ENCODE results near the gene TNFRSF6B.

The TNFRSF6B gene

DNA sequence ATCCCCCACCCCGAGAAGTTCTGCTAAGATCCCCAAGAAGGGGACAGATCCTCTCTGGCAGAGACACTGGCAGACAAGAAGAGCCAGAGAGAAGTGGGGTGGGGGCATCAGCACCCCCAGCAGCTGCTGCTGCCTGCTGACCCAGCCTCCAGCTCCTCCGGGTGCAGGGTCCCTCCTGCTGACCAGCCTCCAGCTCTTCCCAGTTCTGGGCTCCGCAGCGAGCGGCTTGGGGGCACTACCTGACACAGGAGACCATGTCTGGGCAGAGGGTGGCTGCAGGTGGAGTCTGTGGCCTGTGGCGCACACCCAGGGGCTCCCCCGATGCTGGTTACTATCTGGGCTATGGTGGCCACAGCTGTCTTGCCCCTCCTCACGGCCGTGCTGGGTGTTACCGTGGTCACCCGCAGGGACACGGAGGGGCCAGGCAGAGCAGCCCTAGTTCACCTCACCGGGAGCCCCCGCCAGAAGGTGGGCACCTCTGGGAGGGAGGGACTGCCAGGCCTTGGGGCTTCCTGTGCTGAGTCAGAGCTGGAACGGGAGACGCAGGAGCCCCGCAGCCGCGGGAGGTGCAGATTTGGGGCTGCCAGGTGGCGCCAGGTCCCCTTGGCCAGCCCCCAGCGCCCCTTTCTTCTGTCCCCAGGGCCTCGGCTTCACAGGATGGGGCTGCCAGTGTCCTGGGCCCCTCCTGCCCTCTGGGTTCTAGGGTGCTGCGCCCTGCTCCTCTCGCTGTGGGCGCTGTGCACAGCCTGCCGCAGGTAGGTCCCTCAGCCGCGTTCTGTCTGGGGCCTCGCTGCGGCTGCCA, 40.6 kb downstream of the TNFRSF6B start:
- no peak for TF ChIP-seq ZFX (IDR thresholded peaks at IDR 0.05)
- TF ChIP-seq, protein P1, sequence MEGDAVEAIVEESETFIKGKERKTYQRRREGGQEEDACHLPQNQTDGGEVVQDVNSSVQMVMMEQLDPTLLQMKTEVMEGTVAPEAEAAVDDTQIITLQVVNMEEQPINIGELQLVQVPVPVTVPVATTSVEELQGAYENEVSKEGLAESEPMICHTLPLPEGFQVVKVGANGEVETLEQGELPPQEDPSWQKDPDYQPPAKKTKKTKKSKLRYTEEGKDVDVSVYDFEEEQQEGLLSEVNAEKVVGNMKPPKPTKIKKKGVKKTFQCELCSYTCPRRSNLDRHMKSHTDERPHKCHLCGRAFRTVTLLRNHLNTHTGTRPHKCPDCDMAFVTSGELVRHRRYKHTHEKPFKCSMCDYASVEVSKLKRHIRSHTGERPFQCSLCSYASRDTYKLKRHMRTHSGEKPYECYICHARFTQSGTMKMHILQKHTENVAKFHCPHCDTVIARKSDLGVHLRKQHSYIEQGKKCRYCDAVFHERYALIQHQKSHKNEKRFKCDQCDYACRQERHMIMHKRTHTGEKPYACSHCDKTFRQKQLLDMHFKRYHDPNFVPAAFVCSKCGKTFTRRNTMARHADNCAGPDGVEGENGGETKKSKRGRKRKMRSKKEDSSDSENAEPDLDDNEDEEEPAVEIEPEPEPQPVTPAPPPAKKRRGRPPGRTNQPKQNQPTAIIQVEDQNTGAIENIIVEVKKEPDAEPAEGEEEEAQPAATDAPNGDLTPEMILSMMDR (conservative IDR thresholded peaks at IDR 0.05), result no peak
- H3K27ac ChIP-seq, result no peak overlapping the region

GRCh38 chr20:63737695-63737944, 41.2 kb downstream of the TNFRSF6B start:
- H3K27ac ChIP-seq, result no peak overlapping the region
- TF ChIP-seq, protein P1 (conservative IDR thresholded peaks at IDR 0.05), result no peak
- TF ChIP-seq ZFX (IDR thresholded peaks at IDR 0.05), result no peak

DNA sequence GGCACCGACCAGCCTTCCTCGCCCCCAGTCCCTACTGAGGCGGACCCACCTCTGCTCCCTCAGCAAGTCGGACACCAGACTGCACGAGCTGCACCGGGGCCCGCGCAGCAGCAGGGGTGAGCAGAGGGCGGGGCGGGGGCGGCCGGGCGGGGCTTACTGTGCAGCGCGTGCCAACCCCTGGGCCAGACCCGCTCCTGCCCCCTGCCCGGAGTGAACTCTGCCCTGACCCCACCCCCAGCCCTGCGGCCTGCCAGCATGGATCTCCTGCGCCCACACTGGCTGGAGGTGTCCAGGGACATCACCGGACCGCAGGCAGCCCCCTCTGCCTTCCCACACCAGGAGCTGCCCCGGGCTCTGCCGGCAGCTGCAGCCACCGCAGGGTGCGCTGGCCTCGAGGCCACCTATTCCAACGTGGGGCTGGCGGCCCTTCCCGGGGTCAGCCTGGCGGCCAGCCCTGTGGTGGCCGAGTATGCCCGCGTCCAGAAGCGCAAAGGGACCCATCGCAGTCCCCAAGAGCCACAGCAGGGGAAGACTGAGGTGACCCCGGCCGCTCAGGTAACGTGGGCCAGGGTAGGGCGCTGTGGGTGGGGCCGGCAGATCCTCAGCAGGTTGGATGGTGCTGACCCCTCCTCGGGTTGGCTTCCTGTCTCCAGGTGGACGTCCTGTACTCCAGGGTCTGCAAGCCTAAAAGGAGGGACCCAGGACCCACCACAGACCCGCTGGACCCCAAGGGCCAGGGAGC, 41.7 kb downstream of the TNFRSF6B start:
- H3K27ac ChIP-seq, result peak overlapping the region; percentile 68; the same call in 1 of the 2 replicates
- TF ChIP-seq ZFX (IDR thresholded peaks at IDR 0.05), result no peak
- TF ChIP-seq, protein P1 (conservative IDR thresholded peaks at IDR 0.05), result no peak

- TF ChIP-seq, protein P1 (conservative IDR thresholded peaks at IDR 0.05), result no peak
- TF ChIP-seq ZFX (IDR thresholded peaks at IDR 0.05), result no peak
- H3K27ac ChIP-seq, result peak overlapping the region; percentile 68
Observed at GRCh38 chr20:63738687-63739129, 42.3 kb downstream of the TNFRSF6B start.

DNA sequence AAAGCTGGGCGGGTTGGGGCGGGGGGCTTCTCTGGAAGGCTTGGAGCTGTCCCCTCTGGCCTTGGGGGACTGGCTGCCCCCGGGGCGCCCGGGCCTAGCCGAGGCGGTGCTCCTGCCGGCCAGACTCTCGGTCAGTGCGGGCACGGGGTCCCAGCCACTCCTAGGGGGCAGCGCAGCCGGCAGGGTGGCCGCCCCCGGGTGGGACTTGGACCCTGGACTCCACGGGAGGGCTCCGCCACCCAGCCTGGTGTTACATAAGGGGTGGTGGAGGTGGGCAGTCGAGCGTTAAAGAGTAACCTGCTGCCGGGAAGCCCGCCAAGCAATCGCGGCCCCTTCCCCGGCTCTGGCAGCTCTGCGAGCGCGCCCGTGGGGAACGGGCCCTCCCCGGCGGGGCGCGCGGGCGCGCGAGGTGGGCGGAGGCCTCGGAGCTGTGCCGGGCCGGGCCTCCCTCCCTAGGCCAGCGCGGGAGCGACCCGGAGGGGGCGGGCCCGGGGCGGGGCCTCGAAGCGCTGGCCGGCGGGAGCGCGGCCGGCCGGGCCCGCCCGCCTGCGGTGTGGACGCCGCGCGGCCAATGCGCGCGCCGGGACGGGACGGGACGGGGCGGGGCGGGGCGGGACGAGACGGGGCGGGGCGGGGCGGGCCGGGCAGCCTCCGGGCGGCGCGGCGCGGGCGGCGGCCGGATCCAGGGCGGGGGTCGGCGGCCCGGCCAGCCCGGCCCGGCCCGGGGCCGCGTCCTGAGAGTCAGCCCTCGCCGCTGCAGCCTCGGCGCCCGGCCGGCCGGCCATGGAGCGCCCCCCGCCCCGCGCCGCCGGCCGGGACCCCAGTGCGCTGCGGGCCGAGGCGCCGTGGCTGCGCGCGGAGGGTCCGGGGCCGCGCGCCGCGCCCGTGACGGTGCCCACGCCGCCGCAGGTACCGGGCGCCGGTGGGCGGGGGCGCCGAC, 42.9 kb downstream of the TNFRSF6B start, which contains the start of gene SLC2A4RG:
Gene SLC2A4RG (plus strand): TSS at position 647 of the 940 bp plus-strand sequence. CDS start 137 bp downstream, at position 784.
- H3K27ac ChIP-seq, result peak within 1 kb of the TSS; percentile 96
- TF ChIP-seq, protein P1 (conservative IDR thresholded peaks at IDR 0.05), result no peak
- TF ChIP-seq ZFX (IDR thresholded peaks at IDR 0.05), result no peak

GRCh38 chr20:63740070-63740626, 43.7 kb downstream of the TNFRSF6B start:
- TF ChIP-seq, protein P1 (conservative IDR thresholded peaks at IDR 0.05), result no peak
- TF ChIP-seq ZFX (IDR thresholded peaks at IDR 0.05), result no peak
- peak overlapping the region; percentile 96 for H3K27ac ChIP-seq
